ENCODE measurements around the gene CTNND2.

CTNND2 gene

GRCh38 chr5:11045411-11045810, 858.8 kb downstream of the CTNND2 start:
- DNase-seq: no peak
- H3F3A ChIP-seq (ENCODE audit: insufficient read depth, low read length): no peaks in the 10 kb centered on the region
- H3K4me1 ChIP-seq (ENCODE audit: low read length): no peaks in the 10 kb centered on the region

GRCh38 chr5:11044581-11044980, 859.7 kb downstream of the CTNND2 start:
- H3K4me1 ChIP-seq (ENCODE audit: low read length): no peaks in the 10 kb centered on the region
- H3K9me3 ChIP-seq (replicated peaks; ENCODE audit: insufficient read depth, low read length): no peaks in the 10 kb centered on the region
- DNase-seq: no peak
- no peaks in the 10 kb centered on the region for H3K9me2 ChIP-seq (replicated peaks; ENCODE audit: insufficient read depth, low read length)
- H3F3A ChIP-seq (ENCODE audit: insufficient read depth, low read length): no peaks in the 10 kb centered on the region
- H3K9ac ChIP-seq (ENCODE audit: low read length): no peak overlapping the region
- no peak overlapping the region for H2AFZ ChIP-seq (ENCODE audit: low read length)
- no peak overlapping the region for H3K4me3 ChIP-seq (ENCODE audit: low read length)
- TF ChIP-seq, protein P1, sequence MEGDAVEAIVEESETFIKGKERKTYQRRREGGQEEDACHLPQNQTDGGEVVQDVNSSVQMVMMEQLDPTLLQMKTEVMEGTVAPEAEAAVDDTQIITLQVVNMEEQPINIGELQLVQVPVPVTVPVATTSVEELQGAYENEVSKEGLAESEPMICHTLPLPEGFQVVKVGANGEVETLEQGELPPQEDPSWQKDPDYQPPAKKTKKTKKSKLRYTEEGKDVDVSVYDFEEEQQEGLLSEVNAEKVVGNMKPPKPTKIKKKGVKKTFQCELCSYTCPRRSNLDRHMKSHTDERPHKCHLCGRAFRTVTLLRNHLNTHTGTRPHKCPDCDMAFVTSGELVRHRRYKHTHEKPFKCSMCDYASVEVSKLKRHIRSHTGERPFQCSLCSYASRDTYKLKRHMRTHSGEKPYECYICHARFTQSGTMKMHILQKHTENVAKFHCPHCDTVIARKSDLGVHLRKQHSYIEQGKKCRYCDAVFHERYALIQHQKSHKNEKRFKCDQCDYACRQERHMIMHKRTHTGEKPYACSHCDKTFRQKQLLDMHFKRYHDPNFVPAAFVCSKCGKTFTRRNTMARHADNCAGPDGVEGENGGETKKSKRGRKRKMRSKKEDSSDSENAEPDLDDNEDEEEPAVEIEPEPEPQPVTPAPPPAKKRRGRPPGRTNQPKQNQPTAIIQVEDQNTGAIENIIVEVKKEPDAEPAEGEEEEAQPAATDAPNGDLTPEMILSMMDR (IDR thresholded peaks at IDR 0.05; ENCODE audit: low read length): no peak
- no peak for TF ChIP-seq EZH2 (optimal IDR thresholded peaks at IDR 0.05; ENCODE audit: low read depth, low read length)
- TF ChIP-seq EZH2phosphoT487 (IDR thresholded peaks at IDR 0.05; ENCODE audit: low read length): no peak
- H3K27me3 ChIP-seq (replicated peaks; ENCODE audit: insufficient read depth, low read length): no peaks in the 10 kb centered on the region
- no peaks in the 10 kb centered on the region for H3K36me3 ChIP-seq (replicated peaks; ENCODE audit: insufficient read depth, low read length)
- H4K20me1 ChIP-seq (ENCODE audit: insufficient read depth, low read length): no peaks in the 10 kb centered on the region
- no peaks in the 10 kb centered on the region for H3K79me2 ChIP-seq (ENCODE audit: low read length)
- H3K27ac ChIP-seq (ENCODE audit: low read length): no peak overlapping the region
- no peak overlapping the region for H3K4me2 ChIP-seq (ENCODE audit: low read depth, low read length)

More at GRCh38 chr5:11045411-11045810, 858.8 kb downstream of the CTNND2 start:
- Histone ChIP-seq H3K9ac (ENCODE audit: low read length) (no peak overlapping the region), H4K20me1 (ENCODE audit: insufficient read depth, low read length) (no peaks in the 10 kb centered on the region), H3K27me3 (replicated peaks; ENCODE audit: insufficient read depth, low read length) (no peaks in the 10 kb centered on the region), H3K27ac (ENCODE audit: low read length) (no peak overlapping the region), H3K79me2 (ENCODE audit: low read length) (no peaks in the 10 kb centered on the region), H3K4me3 (ENCODE audit: low read length) (no peak overlapping the region), H3K9me2 (replicated peaks; ENCODE audit: insufficient read depth, low read length) (no peaks in the 10 kb centered on the region), H3K36me3 (replicated peaks; ENCODE audit: insufficient read depth, low read length) (no peaks in the 10 kb centered on the region), H3K4me2 (ENCODE audit: low read depth, low read length) (no peak overlapping the region), H2AFZ (ENCODE audit: low read length) (no peak overlapping the region), H3K9me3 (replicated peaks; ENCODE audit: insufficient read depth, low read length) (no peaks in the 10 kb centered on the region)
- TF ChIP-seq, protein P1 (IDR thresholded peaks at IDR 0.05; ENCODE audit: low read length): no peak
- TF ChIP-seq EZH2phosphoT487 (IDR thresholded peaks at IDR 0.05; ENCODE audit: low read length) (no peak), EZH2 (optimal IDR thresholded peaks at IDR 0.05; ENCODE audit: low read depth, low read length) (no peak)

DNA sequence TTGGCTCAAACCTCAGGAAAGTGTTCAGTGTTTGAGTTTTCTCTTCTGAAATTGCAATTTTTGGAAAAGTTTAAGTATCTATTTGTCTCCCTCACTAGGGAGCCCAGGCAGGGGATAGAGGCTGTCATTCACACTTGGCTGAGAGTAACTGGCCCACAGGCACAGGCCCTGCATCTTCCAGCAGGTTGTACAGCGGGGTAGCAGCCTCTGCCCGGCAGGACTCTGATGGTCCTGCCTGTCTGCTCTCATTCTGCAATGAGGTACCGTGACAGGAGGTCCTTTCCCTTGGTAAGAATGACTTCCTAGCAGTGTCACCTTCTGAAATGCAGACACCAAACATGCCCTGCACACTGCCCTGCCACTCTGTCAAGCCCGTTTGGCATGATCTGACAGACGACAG, 860.4 kb downstream of the CTNND2 start:
- no peak overlapping the region for H2AFZ ChIP-seq (ENCODE audit: low read length)

More for the DNA sequence above, 860.4 kb downstream of the CTNND2 start:
- DNase-seq: no peak
- no peaks in the 10 kb centered on the region for H4K20me1 ChIP-seq (ENCODE audit: insufficient read depth, low read length)
- H3K9me3 ChIP-seq (replicated peaks; ENCODE audit: insufficient read depth, low read length): no peaks in the 10 kb centered on the region
- no peak overlapping the region for H3K9ac ChIP-seq (ENCODE audit: low read length)
- H3K27ac ChIP-seq (ENCODE audit: low read length): no peak overlapping the region
- H3K9me2 ChIP-seq (replicated peaks; ENCODE audit: insufficient read depth, low read length): no peaks in the 10 kb centered on the region
- H3K4me1 ChIP-seq (ENCODE audit: low read length): peaks cover 5% of the 10 kb centered on the region; the same call in 1 of the 2 replicates
- no peaks in the 10 kb centered on the region for H3K27me3 ChIP-seq (replicated peaks; ENCODE audit: insufficient read depth, low read length)
- no peak overlapping the region for H3K4me2 ChIP-seq (ENCODE audit: low read depth, low read length)
- no peaks in the 10 kb centered on the region for H3K36me3 ChIP-seq (replicated peaks; ENCODE audit: insufficient read depth, low read length)
- H3K4me3 ChIP-seq (ENCODE audit: low read length): no peak overlapping the region
- H3K79me2 ChIP-seq (ENCODE audit: low read length): no peaks in the 10 kb centered on the region
- TF ChIP-seq EZH2phosphoT487 (IDR thresholded peaks at IDR 0.05; ENCODE audit: low read length) (no peak), EZH2 (optimal IDR thresholded peaks at IDR 0.05; ENCODE audit: low read depth, low read length) (no peak)
- TF ChIP-seq, protein P1 (IDR thresholded peaks at IDR 0.05; ENCODE audit: low read length): no peak
- no peaks in the 10 kb centered on the region for H3F3A ChIP-seq (ENCODE audit: insufficient read depth, low read length)
